Panc1 (cell line): Measurements from ENCODE around the gene TXNDC2. TPM values are rescaled to one million over a fixed set of nuclear protein-coding genes. Genes with fewer than 3 reads are reported as not detected.

ENCODE experiments used
- ATAC-seq: fragments of 200-7000 bp; cut with Tn5 transposase; 2 replicates; pipeline ENCODE4 v1.9.1; 2020; ENCODE audit warnings: mild to moderate bottlenecking, moderate library complexity
- BruUV-seq: library from RNA; stranded (reverse); fragments of 400-500 nt; replicated peaks from 2 replicates; lab custom pipeline; 2021; lab: Mats Ljungman, UMichigan
- CTCF ChIA-PET: fragments of 300-600 bp; sonication (Branson Sonifier 250); formaldehyde crosslinking; loops from one replicate; lab custom pipeline; 2022; ENCODE audit warnings: antibody characterized with exemption; lab: Charles Lee
- POLR2A ChIA-PET: fragments of 300-600 bp; sonication (Branson Sonifier 250); formaldehyde crosslinking; loops from one replicate; lab custom pipeline; 2022; ENCODE audit warnings: antibody characterized with exemption; lab: Charles Lee
- DNase-seq: peaks from one replicate; pipeline ENCODE4 v3.0.0-alpha.2; 2010; ENCODE audit warnings: low read depth, low spot score
- H3K27ac ChIP-seq: 2 replicates; pipeline ENCODE4 v1.5.1; 2011; ENCODE audit warnings: mild to moderate bottlenecking, low read length, inconsistent platforms
- H3K27me3 ChIP-seq: fragments of 200-500 bp; sonication (Bioruptor generic); 2 replicates; pipeline ENCODE4 v1.6.0; 2014; ENCODE audit warnings: low read length, inconsistent platforms; ENCODE audit not compliant: control insufficient read depth, insufficient read depth
- H3K36me3 ChIP-seq: fragments of 200-500 bp; sonication (Bioruptor generic); 2 replicates; pipeline ENCODE4 v1.5.1; 2014; ENCODE audit warnings: inconsistent platforms, mild to moderate bottlenecking, low read length, moderate library complexity; ENCODE audit not compliant: control insufficient read depth, insufficient read depth
- H3K4me1 ChIP-seq: 2 replicates; pipeline ENCODE4 v1.5.1; 2011; ENCODE audit warnings: inconsistent platforms, mild to moderate bottlenecking, low read length, moderate library complexity; ENCODE audit not compliant: control insufficient read depth, insufficient read depth
- H3K4me3 ChIP-seq, 2 experiments: 2 replicates each; pipeline ENCODE4 v1.5.1; 2011 to 2012; ENCODE audit warnings: low read depth in 2 of 2, low read length in 2 of 2, mild to moderate bottlenecking in 2 of 2, inconsistent platforms in 1 of 2, moderate library complexity in 1 of 2
- H3K9me3 ChIP-seq: fragments of 200-500 bp; sonication (Bioruptor generic); 2 replicates; pipeline ENCODE4 v1.5.1; 2014; ENCODE audit warnings: low read depth, mild to moderate bottlenecking, inconsistent platforms, low read length, moderate library complexity; ENCODE audit not compliant: control insufficient read depth, insufficient read depth
- POLR2AphosphoS5 ChIP-seq: IDR thresholded peaks from 2 replicates; pipeline ENCODE4 v1.6.1; 2012; ENCODE audit warnings: mild to moderate bottlenecking, low read depth, low read length, moderate library complexity
- SIN3A ChIP-seq: IDR thresholded peaks from 2 replicates; pipeline ENCODE4 v1.6.1; 2012; ENCODE audit warnings: low read depth, mild to moderate bottlenecking, low read length, moderate library complexity, borderline replicate concordance; ENCODE audit not compliant: insufficient read depth
- TCF7L2 ChIP-seq: IDR thresholded peaks from 2 replicates; pipeline ENCODE4 v1.6.1; 2011; ENCODE audit warnings: mild to moderate bottlenecking, low read depth, low read length, inconsistent platforms
- in situ Hi-C: cut with HindIII; loops from 2 replicates; pipeline ENCODE4 v1.10.0; 2016; ENCODE audit warnings: low sequenced_read_pairs, low pct_unique_long_range_greater_than_20kb
- intact Hi-C: fragments of 100-400 bp; cut with micrococcal nuclease; formaldehyde crosslinking; loops from one replicate; pipeline ENCODE4 v1.10.0; 2022; ENCODE audit not compliant: unreplicated experiment
- total RNA-seq: library from RNA; stranded (reverse); gene quantifications from one replicate; pipeline ENCODE4 v1.2.1, GENCODE V29; 2021; ENCODE audit not compliant: unreplicated experiment
- TF ChIP-seq, protein P1 (sequence below), 2 experiments: IDR thresholded peaks; 2 replicates each; pipeline ENCODE4 v1.6.1; 2011 to 2012; ENCODE audit warnings: low read depth in 2 of 2, control low read depth in 1 of 2, low read length in 1 of 2, mild to moderate bottlenecking in 1 of 2, moderate library complexity in 1 of 2; ENCODE audit not compliant: insufficient read depth in 1 of 2
- TF ChIP-seq, protein P2 (sequence below): fragments of 450-650 bp; IDR thresholded peaks from 2 replicates; pipeline ENCODE4 v1.5.1; 2017; ENCODE audit warnings: mild to moderate bottlenecking

The TXNDC2 gene
- total RNA-seq, 1 experiment from 2014 or later: 0.90 TPM

DNA sequence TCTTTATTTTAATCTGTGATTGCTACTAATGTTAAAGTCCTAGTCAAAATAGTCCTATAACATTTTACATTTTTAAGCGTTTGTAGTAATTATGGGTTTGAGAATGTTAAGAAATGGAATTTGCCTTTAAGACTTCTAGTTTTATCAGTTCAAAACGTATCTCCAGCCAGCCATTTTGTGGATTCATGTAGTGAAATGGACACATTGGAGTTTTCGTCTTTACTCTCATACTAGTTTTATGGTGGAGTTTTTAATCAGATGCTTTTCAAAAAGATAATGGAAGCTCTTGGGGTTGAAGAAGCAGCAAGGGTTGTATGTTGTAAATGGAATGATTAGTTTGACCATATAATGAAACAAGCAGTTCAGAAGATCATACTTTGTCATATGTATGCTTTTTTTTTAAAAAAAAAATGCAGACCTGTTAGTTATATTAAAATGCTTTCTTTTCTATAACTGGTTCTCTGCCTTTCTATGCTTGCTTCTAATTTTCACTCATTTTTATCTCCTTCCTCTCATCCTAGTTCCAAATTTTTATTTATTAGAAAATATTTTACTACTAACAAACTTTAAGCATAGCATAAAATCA, 44.6 kb downstream of the TXNDC2 start:
- no peaks in the 10 kb centered on the region for H3K9me3 ChIP-seq
- peaks cover 42% of the 10 kb centered on the region for H3K4me1 ChIP-seq
- H3K36me3 ChIP-seq: peaks cover 2% of the 10 kb centered on the region; the same call in 1 of the 2 replicates
- no peak overlapping the region for H3K4me3 ChIP-seq
- DNase-seq: no peak
- no peak for TF ChIP-seq TCF7L2
- TF ChIP-seq, protein P1, sequence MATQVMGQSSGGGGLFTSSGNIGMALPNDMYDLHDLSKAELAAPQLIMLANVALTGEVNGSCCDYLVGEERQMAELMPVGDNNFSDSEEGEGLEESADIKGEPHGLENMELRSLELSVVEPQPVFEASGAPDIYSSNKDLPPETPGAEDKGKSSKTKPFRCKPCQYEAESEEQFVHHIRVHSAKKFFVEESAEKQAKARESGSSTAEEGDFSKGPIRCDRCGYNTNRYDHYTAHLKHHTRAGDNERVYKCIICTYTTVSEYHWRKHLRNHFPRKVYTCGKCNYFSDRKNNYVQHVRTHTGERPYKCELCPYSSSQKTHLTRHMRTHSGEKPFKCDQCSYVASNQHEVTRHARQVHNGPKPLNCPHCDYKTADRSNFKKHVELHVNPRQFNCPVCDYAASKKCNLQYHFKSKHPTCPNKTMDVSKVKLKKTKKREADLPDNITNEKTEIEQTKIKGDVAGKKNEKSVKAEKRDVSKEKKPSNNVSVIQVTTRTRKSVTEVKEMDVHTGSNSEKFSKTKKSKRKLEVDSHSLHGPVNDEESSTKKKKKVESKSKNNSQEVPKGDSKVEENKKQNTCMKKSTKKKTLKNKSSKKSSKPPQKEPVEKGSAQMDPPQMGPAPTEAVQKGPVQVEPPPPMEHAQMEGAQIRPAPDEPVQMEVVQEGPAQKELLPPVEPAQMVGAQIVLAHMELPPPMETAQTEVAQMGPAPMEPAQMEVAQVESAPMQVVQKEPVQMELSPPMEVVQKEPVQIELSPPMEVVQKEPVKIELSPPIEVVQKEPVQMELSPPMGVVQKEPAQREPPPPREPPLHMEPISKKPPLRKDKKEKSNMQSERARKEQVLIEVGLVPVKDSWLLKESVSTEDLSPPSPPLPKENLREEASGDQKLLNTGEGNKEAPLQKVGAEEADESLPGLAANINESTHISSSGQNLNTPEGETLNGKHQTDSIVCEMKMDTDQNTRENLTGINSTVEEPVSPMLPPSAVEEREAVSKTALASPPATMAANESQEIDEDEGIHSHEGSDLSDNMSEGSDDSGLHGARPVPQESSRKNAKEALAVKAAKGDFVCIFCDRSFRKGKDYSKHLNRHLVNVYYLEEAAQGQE (IDR thresholded peaks at IDR 0.05; ENCODE audit: insufficient read depth in 1 of 2, low read depth in 2 of 2, low read length in 1 of 2): no peak
- TF ChIP-seq, protein P2, sequence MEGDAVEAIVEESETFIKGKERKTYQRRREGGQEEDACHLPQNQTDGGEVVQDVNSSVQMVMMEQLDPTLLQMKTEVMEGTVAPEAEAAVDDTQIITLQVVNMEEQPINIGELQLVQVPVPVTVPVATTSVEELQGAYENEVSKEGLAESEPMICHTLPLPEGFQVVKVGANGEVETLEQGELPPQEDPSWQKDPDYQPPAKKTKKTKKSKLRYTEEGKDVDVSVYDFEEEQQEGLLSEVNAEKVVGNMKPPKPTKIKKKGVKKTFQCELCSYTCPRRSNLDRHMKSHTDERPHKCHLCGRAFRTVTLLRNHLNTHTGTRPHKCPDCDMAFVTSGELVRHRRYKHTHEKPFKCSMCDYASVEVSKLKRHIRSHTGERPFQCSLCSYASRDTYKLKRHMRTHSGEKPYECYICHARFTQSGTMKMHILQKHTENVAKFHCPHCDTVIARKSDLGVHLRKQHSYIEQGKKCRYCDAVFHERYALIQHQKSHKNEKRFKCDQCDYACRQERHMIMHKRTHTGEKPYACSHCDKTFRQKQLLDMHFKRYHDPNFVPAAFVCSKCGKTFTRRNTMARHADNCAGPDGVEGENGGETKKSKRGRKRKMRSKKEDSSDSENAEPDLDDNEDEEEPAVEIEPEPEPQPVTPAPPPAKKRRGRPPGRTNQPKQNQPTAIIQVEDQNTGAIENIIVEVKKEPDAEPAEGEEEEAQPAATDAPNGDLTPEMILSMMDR: no peak
- TF ChIP-seq POLR2AphosphoS5: no peak
- no peak for TF ChIP-seq SIN3A
- in situ Hi-C loops: no loop called here
- H3K27me3 ChIP-seq: no peaks in the 10 kb centered on the region
- BruUV-seq: no TSS peak
- ChIA-PET POLR2A (interaction anchor here (0.5 kb wide), 1 partner anchor 146 kb away, joined by 4 read pairs; no protein-coding TSS in a partner anchor), CTCF (no interaction called here)
- intact Hi-C loops: no loop called here
- no peak for ATAC-seq
- H3K27ac ChIP-seq: no peak overlapping the region

DNA sequence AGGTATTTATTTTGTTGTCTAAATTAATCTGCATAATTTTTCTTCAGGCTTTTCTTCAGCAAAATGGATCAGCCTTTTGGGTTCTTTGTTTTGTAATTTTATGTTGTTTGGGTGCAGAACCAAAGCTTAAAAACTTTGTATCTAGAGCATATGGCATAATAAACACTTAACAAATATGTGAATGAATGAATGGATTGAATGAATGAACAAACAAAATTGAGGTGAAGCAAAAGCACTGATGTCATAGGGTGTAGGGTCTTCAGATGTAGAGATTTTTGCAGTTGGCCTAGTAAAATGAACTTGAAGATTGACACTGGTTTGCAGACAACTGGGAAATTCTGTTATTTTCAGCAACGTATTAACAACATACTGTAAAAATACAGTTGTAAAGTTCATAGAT, 45.4 kb downstream of the TXNDC2 start:
- H3K27ac ChIP-seq: no peak overlapping the region
- H3K4me3 ChIP-seq: no peak overlapping the region
- ATAC-seq (no peak), DNase-seq (no peak)
- in situ Hi-C loops: no loop called here
- peaks cover 34% of the 10 kb centered on the region for H3K4me1 ChIP-seq
- TF ChIP-seq SIN3A (no peak), TCF7L2 (no peak), POLR2AphosphoS5 (no peak)
- TF ChIP-seq, protein P1 (IDR thresholded peaks at IDR 0.05; ENCODE audit: insufficient read depth in 1 of 2, low read depth in 2 of 2, low read length in 1 of 2): no peak
- TF ChIP-seq, protein P2: no peak
- H3K9me3 ChIP-seq: no peaks in the 10 kb centered on the region
- H3K36me3 ChIP-seq: peaks cover 3% of the 10 kb centered on the region; the same call in 1 of the 2 replicates
- intact Hi-C loops: no loop called here
- ChIA-PET CTCF (no interaction called here), POLR2A (interaction anchor here (0.5 kb wide), 1 partner anchor 147 kb away, joined by 4 read pairs; no protein-coding TSS in a partner anchor)
- H3K27me3 ChIP-seq: no peaks in the 10 kb centered on the region
- BruUV-seq: no TSS peak
